HL-60 (cell line): Measurements from ENCODE around the gene ZNF548.

Experiments
- CTCF ChIP-seq: IDR thresholded peaks from one replicate; pipeline ENCODE4 v1.5.1; 2011; ENCODE audit warnings: low read length, control low read depth, inconsistent platforms; ENCODE audit not compliant: insufficient read depth
- POLR2AphosphoS5 ChIP-seq: IDR thresholded peaks from 2 replicates; pipeline ENCODE4 v1.6.1; 2012; ENCODE audit warnings: low read depth

- TF ChIP-seq CTCF: no peak
- TF ChIP-seq POLR2AphosphoS5: no peak
These were observed 22.9 kb upstream of the ZNF548 start for GRCh38 chr19:57366776-57367175.
